ENCODE measurements around the gene BAZ2B. TPM values are rescaled to one million over a fixed set of nuclear protein-coding genes. Genes with fewer than 3 reads are reported as not detected.

BAZ2B gene
- total and polyA plus RNA-seq, 2 of the 13 experiments (the other 11 are each of a cell fraction or from before 2014, with no cell fraction given), result 14.0 to 15.1 TPM

DNA sequence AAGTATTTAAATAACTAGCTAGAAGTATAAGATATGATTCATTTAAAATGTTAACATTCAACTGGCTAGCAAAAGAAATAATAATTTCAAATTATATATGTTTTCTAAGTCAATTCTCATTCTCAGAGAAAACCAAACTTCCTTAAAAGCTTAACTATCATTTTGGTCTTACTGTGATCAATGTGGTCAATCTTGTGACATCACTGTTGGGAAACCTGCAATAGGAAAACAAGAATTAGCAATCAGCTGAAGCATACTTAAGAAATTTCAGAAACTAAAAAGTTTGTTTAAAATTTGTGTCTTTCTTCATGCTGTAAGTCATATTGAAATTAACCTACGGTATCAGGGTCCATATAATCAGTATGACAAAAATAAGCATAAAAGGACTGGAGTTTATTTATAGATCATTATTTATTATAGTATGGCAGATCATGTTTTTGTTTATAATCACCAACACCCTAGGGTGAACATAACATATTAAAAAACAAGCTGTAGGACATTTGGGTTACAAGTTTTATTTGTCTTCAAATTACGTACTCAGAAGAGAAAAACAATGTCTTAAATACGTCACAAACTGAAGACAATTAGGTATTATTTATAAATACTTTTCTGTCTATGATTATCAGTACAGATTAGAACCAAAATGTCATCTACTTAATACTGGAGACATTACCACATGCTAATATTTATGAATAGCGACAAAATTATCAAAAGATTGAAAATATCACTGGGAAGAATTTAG lies 60.5 kb downstream of the BAZ2B start (continued):
- TF ChIP-seq ZNF749 (CRISPR knock-in tag; IDR thresholded peaks at IDR 0.05; ENCODE audit: borderline replicate concordance) (no peak), ZNF230 (CRISPR knock-in tag; IDR thresholded peaks at IDR 0.05) (no peak), ZNF562 (CRISPR knock-in tag; IDR thresholded peaks at IDR 0.05; ENCODE audit: borderline replicate concordance) (no peak)

DNA sequence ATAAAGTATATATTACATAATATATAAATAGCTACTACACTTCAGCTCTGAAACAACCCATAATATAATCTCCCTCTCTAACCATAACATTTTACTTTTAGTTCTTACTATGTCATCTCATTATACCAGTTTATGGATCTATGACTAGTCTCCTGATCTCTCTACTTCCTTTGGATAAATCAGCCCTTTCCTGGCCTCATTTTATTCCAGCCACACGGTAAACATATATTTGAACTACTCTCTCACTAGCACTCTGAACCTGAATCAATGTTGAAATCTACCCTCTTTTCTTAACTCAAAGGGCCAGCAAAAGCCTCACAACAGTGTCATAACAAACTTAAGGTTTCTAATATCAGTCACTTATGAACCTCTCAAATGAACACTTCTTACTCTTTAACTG lies 62.6 kb downstream of the BAZ2B start:
- Histone ChIP-seq H3K27ac (ENCODE audit: extremely low read length, insufficient read depth, low read length) (no peak overlapping the region), H3K36me3 (replicated peaks in 1 of 2; ENCODE audit: control insufficient read depth in 1 of 2, insufficient read depth in 2 of 2, low read length in 2 of 2) (no peaks in the 10 kb centered on the region), H3K79me2 (ENCODE audit: insufficient read depth, low read length) (no peaks in the 10 kb centered on the region), H2AFZ (ENCODE audit: low read length) (no peak overlapping the region), H3K4me2 (ENCODE audit: low read depth, low read length) (no peak overlapping the region), H3K4me1 (ENCODE audit: insufficient read depth, low read length) (no peaks in the 10 kb centered on the region), H3K9me3 (ENCODE audit: low read length) (no peaks in the 10 kb centered on the region), H3K9ac (ENCODE audit: insufficient read depth, low read depth, low read length) (no peak overlapping the region), H4K20me1 (ENCODE audit: insufficient read depth, low read length) (no peaks in the 10 kb centered on the region), H3K4me3 (replicated peaks in 1 of 3; ENCODE audit: insufficient read depth in 1 of 3, low read depth in 2 of 3, low read length in 3 of 3) (no peak overlapping the region), H3K27me3 (ENCODE audit: control insufficient read depth in 1 of 2, insufficient read depth in 2 of 2, low read length in 2 of 2) (no peaks in the 10 kb centered on the region)
- POLR2A ChIA-PET, result no interaction called here
- DNase-seq (ENCODE audit: low spot score), result no peak
- TF ChIP-seq ZNF543 (CRISPR knock-in tag; IDR thresholded peaks at IDR 0.05) (no peak), CBX1 (IDR thresholded peaks at IDR 0.05; ENCODE audit: low read depth) (no peak), HNRNPUL1 (IDR thresholded peaks at IDR 0.05; ENCODE audit: low read depth, low read length) (no peak), ZNF569 (CRISPR knock-in tag; IDR thresholded peaks at IDR 0.05; ENCODE audit: borderline replicate concordance) (no peak), EZH2 (conservative IDR thresholded peaks at IDR 0.05; ENCODE audit: low read depth, low read length) (no peak), MAFK (conservative IDR thresholded peaks at IDR 0.05 in 1 of 2, IDR thresholded peaks at IDR 0.05 in 1 of 2; ENCODE audit: low read length in 2 of 2) (no peak), ZNF468 (CRISPR knock-in tag; IDR thresholded peaks at IDR 0.05) (no peak)
- no TSS peak for BruUV-seq (replicated peaks)
- no peak for ATAC-seq
- intact Hi-C loops (cut with micrococcal nuclease; ENCODE audit: unreplicated experiment), result no loop called here
- no peak for FAIRE-seq
- in situ Hi-C loops (cut with HindIII; ENCODE audit: extremely low pct_ligation_motif_present, low pct_unique_long_range_greater_than_20kb), result loop anchor here (10.0 kb wide), 1 partner anchor 141 kb away; no protein-coding TSS in a partner anchor
- CTCF ChIA-PET (ENCODE audit: low intra/inter-chr PET ratio, low total read pairs), result no interaction called here
- WGBS (ENCODE audit: low lambda C conversion rate), result 67% methylated on average over 1 of the region's 1 CpG
